Fibroblast of peridontal ligament (primary cell): ENCODE results near the gene SERPINB5.
A peak's percentile ranks its signal among the peaks of the same experiment; 100 is the strongest.

Experiments
- DNase-seq: peaks from one replicate; pipeline ENCODE4 v3.0.0-alpha.2; 2010; ENCODE audit errors: extremely low read depth

SERPINB5 gene

GRCh38 chr18:63468575-63468974 lies 8.2 kb upstream of the SERPINB5 start:
- DNase-seq = no peak

- DNase-seq = no peak
These were observed 6.0 kb upstream of the SERPINB5 start for GRCh38 chr18:63470751-63471150.

GRCh38 chr18:63472380-63472779 lies 4.4 kb upstream of the SERPINB5 start:
- DNase-seq = no peak

GRCh38 chr18:63477200-63477599 lies 442 bp downstream of the SERPINB5 start:
- no peak for DNase-seq

GRCh38 chr18:63477968-63478367 lies 1.2 kb downstream of the SERPINB5 start:
- DNase-seq = no peak

GRCh38 chr18:63479826-63480225 lies 3.1 kb downstream of the SERPINB5 start:
- DNase-seq = no peak

GRCh38 chr18:63480476-63480875 lies 3.7 kb downstream of the SERPINB5 start:
- DNase-seq = no peak

GRCh38 chr18:63480915-63481314 lies 4.2 kb downstream of the SERPINB5 start:
- DNase-seq = no peak

GRCh38 chr18:63487676-63488075 lies 10.9 kb downstream of the SERPINB5 start:
- peak; percentile 6 for DNase-seq

- no peak for DNase-seq
These were observed 11.4 kb downstream of the SERPINB5 start for GRCh38 chr18:63488160-63488559.

GRCh38 chr18:63492851-63493250 lies 16.1 kb downstream of the SERPINB5 start:
- DNase-seq = no peak

GRCh38 chr18:63495675-63496074 lies 18.9 kb downstream of the SERPINB5 start:
- DNase-seq = no peak

GRCh38 chr18:63505566-63506335 lies 29.0 kb downstream of the SERPINB5 start:
- DNase-seq = peak; percentile 42

GRCh38 chr18:63506336-63506646 lies 29.5 kb downstream of the SERPINB5 start:
- DNase-seq = no peak

- no peak for DNase-seq
These were observed 31.8 kb downstream of the SERPINB5 start for GRCh38 chr18:63508596-63508995.

- peak; percentile 65 for DNase-seq
These were observed 34.5 kb downstream of the SERPINB5 start for GRCh38 chr18:63511285-63511684.

GRCh38 chr18:63514326-63514725 lies 37.6 kb downstream of the SERPINB5 start:
- no peak for DNase-seq

- DNase-seq = no peak
These were observed 38.3 kb downstream of the SERPINB5 start for GRCh38 chr18:63514888-63515678.

- no peak for DNase-seq
These were observed 39.0 kb downstream of the SERPINB5 start for GRCh38 chr18:63515801-63516200.

- DNase-seq = peak; percentile 82
These were observed 41.6 kb downstream of the SERPINB5 start for GRCh38 chr18:63518178-63519012.

GRCh38 chr18:63520053-63520685 lies 43.4 kb downstream of the SERPINB5 start:
- no peak for DNase-seq

GRCh38 chr18:63523660-63524059 lies 46.9 kb downstream of the SERPINB5 start:
- DNase-seq = peak; percentile 18
